ENCODE results near the gene VEGFA.
A peak's percentile ranks its signal among the peaks of the same experiment; 100 is the strongest.
"Not testable (repeated sequence)": the region's sequence is repeated elsewhere in the genome, so short reads cannot be mapped to it uniquely, and the experiment has no call there.

VEGFA gene

DNA sequence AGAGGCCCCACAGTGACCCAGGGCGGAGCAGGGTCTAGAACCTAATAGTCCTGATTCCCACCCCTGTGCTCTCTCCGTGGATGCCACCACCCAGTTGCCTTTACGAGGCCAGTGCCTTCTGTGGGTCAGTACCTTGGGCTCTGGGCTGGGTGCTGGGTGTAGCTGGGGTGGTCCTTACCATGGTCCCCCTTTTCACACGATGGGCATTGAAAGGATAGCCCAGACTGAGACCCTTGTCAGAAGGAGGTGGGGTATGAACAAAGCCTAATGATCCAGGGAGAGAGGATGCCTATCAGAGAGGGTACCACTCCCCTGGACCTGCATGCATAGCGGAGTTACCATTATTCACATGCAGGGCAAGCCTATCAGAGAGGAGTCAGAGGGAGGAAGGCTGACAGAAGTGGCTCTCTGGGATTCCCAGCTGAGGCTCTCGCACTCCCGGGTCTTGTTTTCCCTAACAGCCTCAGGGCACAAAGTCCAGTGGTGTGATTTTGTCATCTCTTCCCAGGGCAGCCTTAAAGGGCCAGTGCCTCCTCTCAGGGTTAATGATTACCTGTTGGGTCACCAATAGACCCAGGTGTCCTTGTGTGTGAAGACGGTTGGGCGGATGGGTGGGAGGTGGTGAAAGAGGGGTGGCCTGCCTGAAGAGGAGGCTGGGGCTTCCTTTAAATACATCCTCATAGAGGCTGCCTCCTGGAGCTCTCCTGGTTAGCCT is 36.2 kb downstream of the VEGFA start:
- no peak for DNase-seq

DNA sequence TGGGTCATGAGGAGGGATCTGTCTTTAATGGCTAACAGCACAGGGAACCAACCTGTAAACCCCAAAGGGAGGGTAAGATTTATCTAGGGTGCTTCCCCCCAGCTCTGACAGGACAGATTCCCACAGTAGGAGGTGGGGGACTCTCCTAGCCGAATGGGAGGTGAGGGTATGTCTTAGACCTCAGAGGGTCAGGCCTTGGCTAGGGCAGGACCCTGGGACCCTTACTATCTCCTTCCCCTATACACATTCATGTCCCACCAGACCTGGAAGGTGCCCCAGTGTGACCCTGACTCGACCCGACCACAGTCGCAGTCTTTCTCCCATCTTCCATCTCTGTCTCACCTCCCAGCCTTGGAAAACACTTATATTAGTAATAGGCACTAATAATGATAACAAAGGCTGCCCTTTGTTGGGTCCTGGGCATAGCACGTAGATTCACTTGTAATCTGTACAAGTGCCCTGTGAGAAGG is 36.8 kb downstream of the VEGFA start:
- DNase-seq, result no peak

DNA sequence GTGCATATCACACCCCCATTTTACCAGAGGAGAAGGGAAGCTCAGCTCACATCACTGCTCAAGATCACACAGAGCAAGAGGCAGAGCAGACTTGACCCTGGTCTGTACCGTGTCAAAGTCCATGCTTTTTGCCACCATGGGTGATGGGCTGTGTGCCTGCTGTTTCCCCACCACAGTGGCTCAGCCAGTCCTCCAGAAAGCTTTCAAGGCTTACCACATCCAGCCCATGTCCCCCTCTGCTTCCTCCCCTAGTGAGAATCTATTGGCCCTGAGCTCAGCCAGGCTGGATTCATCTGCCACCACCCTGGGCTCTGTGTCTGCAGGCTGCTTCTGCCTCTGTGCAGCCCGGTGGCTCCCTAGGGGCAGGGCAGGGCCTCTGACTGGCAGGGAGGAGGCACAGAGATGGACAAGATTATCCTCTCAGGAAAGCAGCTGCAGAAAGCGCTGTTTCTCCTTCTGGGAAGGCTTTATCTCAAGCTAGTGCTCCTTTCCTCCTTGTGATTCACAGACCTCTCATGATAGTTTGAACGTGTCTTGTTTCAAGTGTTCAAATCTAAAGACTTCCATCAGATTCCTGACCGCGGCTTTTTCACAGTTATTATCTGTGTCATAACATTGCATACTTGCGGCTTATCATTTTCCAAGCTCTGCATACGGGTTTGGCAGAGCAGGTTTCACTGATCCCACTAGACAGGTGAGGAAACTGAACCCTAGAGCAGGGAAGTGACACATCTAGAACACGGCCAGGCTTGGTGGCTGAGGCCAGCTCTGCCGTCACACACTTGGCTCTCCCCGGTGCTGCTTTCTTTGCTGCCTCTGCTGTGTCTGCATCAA is 37.4 kb downstream of the VEGFA start:
- DNase-seq, result no peak

DNA sequence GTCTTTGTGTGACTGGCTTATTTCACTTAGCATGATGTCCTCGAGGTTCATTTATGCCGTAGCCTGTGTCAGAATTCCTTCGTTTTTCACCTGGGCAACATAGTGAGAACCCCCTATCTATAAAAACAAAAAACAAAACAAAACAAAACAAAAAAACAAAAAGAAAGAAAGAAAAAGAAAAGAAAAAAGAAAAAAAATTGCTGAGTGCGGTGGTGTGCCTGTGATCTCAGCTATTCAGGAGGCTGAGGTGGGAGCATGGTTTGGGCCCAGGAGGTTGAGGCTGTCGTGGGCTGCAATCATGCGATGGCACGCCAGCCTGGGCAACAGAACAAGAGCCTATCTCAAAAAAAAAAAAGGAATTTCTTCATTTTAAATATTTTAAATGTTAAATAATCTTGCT is 38.4 kb downstream of the VEGFA start:
- DNase-seq, result no peak

DNA sequence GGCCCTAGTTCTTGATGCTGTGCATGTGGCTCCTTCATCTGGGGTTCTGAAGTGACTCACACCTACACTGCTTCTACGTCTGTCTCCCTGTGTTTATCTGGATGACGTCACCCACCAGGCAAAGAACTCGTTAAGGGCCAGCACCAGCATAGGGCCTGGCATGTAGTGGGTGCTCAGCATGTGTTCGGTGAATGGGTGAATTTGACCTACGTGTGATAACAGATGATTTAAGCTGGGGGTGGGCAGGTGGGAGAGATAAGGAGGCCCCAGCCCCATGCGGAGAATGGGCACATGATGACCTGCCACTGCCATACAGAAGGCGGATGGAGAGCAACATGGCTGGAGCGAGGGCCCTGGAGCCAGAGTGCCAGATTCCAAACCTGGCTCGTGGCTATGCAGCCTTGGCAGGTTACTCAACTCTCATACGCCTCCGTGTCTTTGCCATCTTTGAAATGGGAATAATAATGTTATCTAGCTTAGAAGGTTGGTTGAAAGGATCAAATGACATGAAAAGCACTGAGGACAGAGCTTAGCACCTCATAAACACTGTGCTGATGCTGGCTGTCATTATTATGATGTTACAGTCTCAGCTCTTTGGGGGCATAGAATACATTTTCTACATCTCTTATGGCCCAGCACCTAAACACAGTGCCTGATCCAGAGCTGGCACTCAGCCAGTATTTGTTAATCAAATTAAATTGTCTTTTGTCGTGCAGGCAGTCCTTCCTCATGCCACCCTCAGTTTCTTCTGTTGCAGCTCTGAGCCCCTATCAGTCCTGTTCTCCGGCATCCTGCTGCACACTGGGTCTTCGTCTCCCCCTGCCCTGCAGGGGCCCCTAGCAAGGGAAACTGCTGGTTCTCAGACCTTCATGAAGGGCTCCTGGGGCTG is 39.6 kb downstream of the VEGFA start:
- no peak for DNase-seq

DNA sequence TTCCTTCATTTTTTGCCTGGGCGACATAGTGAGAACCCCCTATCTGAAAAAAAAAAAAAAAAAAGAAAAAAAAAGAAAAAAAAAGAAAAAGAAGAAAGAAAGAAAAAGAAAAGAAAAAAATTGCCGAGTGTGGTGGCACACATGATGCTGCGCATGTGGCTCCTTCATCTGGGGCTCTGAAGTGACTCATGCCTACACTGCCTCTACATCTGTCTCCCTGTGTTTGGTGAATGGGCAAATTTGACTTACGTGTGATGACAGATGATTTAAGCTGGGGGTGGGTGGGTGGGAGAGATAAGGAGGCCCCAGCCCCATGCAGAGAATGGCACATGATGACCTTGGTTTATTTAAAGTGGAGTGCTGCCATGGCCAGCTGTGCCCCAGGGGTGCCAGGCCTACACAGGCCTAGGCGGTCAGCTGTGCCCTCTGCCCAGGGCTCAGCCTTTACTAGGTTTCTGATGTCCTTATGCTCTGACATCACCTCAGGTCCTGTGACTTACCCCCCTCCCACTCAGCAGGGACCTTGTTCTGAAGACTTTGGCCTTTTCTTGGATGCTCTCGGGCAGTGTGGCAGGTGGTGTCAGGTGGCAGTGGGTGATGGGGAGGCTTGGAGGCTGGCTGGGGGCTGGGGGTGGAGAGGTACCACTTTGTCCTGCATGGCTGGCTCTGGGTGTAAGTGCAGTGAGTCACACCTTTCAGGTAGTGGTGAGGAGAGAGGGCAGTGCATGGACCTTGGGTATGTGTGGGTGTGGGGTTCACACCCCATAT is 41.1 kb downstream of the VEGFA start:
- no peak for DNase-seq

DNA sequence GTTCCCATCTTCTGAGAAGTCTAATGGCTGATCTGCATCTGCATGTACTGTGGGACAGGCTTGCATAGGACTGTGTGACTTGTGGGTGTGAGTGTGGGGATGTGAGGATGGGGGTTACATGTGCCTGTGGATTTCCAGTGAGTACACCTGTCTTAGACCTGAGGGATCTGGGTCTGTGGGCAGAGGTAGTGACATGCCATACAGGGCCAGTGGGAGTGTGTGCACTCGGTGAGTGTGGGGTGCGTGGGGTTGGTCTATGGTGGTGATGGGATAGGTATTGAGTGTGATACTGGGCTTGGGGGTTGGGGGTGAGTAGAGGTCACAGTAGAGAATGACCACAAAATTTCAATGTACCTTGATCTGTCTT is 41.7 kb downstream of the VEGFA start:
- DNase-seq, result no peak

DNA sequence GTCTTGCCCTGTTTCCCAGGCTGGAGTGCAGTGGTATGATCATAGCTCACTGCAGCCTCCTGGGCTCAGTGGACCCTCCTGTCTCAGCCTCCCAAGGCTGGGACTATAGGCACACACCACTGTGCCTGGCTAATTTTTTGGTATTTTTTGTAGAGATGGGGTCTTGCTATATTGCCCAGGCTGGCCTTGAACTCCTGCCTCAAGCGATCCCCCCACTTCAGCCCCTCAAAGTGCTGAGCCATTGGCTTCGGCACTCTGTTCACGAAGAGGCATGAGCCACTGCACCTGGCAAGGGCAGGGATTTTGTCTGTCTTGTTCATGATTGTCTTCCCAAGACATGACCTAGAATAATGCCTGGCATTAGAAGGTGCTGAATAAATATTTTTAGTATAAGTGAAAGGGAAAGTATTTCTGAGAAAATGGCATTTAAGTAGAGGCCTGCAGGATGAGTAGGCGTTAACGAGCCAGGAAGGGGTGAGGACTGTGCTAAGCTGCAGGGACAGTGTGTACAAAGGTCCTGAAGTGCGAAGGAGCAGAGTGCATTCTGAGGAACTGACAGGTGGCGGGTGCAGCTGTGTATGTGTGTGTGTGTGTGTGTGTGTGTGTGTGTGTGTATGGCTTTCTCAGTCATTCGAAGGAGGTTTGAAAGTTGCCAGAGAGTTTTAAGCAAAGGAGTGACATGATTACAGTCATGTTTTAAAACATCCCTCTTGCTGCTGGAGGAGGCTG is 43.0 kb downstream of the VEGFA start:
- DNase-seq, result peak; percentile 53

DNA sequence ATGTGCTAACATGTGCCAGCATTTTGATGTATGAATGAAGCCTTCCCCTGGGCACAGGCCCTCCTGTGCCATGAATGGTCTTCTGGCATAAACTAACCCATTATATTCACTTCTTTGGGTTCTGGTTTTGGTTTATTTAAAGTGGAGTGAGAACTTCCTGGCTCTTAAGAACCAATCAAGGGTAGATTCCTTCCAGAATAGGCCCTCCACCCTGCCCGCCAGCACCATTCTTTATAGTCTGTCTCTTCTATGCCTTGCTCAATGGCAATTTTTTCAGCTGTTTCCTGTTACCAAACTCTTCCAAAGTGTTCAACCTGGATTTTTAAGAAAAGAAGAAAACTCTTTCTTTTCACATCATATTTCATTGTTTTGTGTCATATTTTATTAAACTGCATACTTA is 44.1 kb downstream of the VEGFA start:
- no peak for DNase-seq

DNA sequence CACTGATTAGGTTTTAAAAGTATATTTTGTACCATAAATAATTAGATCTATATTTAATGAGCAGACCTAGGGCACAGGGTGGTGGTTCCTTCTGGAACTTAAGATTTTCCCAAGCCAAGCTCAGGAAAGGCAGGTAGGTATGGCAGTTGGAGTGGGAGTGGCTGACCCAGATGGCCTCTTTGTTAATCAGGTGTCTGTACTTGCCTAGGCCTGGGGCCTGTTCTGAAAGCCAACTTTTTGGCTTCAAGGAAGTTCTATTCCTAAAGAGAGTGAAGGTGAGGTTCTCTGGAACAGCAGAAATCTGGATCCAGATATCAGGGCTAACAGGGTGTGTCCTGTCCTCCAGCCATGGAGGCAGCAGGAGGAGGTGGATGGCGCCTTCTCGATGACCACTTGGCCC is 44.9 kb downstream of the VEGFA start:
- no peak for DNase-seq

DNA sequence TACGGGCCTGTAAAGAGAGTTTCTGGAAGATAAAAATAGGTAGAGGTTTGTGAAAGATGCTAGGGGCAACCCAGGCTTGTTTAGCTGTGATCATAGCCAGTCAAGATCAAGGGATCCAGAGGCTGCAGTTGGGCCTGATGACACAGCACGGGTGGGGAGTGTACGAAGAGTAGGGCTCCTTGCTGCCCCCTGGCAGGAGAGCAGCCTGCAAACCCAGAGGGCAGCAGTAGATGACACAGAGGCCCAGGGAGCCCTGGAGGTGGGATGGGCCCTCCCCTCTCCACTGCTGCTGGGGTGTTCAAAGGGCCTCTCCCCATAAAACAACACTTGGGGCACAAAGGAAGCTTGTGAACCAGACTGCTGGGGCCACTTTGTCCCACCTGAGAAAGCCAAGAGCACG is 47.2 kb downstream of the VEGFA start:
- DNase-seq, result peak; percentile 67

DNA sequence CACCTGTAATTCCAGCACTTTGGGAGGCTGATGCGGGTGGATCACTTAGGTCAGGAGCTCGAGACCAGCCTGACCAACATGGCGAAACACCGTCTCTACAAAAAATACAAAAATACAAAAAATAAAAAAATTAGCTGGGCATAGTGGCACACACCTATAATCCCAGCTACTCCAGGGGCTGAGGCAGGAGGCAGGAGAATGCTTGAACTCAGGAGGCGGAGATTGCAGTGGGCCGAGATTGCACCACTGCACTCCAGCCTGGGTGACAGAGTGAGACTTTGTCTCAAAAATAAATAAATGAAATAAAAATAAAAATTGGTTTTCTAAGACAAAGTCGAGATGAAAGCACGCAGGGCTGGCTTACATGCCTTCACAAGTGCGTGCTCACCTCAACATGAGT is 49.0 kb downstream of the VEGFA start:
- DNase-seq, result not testable (repeated sequence)

DNA sequence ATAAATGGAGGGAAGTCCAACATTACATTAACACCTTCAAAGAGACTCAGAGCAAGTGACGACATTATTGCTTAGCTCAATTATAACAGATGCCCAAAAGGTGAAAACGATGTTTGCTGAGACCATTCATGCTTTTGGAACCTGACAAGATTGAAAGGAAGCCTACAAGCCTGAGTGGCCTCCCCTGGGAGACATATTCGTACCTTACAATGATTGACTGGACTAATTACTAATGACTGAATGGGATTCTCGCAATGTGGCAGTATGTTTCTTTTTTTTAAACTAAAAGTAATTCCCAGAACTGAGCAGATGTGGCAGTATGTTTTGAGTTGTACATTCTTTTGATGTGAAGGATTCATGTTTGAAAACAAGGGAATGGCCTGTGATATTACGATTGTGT is 49.9 kb downstream of the VEGFA start:
- no peak for DNase-seq

DNA sequence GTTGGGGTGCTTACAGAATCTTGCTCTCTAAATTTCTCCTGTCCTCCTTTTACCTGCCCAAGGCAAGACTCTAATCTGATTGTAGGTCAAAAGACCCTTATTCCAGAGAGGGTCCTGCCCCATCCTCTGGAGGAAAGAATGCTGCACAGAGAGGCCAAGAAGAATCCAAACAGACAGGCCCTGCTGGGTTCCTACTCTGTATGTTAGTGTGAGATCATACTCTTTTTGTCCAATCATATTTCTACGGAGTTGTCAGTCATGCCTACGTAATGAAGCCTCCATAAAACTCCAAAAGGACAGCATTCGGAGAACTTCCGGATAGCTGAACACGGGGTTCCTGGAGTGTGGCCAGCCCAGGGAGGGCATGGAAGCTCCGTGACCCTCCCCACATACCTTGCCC is 50.5 kb downstream of the VEGFA start:
- DNase-seq, result no peak

DNA sequence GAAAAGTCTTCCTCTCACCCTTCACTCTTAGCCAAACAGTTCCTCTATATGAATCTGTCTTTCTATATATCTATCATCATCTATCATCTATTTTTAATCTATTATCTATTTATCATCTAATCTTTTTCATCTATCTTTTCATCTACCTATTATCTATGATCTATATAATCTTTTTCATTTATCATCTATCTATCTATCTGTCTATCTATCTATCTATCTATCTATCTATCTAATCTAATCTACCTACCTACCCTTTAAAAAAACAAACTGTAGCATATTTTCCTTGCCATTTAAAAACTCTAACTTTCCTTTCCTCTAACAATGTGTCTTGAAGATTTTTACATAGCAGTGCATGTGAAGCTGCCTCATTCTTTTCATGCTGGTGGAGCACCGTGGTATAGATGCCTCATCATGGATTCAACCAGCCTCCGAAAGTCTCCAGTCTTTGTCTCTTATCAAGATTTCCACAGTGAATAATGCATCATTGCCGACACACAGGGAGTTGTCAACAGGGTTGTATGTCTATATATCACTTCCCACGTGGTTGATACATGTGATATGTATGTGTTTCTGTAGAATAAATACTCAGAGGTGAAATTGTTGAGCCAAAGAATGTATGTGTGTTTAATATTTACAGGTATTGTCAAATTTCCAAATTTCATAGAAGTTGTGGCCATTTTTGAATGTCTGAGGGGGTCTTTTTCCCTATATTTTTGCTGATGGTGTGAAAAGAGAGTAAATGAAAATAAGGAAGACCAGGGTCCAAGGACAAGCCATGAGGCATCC is 51.3 kb downstream of the VEGFA start:
- no peak for DNase-seq

DNA sequence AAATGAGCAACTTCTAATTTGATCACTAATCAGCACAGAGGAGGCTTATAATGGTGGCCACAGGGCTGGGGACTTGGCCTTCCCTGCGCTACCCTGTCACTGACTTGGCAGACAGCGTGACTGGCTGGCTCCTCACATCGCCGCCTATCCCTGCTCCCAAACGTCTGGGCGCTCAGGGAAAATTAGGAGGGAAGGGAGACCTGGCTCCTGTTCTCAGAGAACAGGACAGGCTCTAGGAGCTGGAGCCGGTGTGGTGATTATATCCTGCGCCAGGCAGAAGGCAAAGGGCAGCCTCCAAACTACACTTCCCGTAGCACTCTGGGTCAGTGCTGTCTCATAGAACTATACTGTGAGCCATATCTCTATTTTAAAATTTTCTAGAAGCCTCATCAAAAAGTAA is 53.4 kb downstream of the VEGFA start:
- no peak for DNase-seq

DNA sequence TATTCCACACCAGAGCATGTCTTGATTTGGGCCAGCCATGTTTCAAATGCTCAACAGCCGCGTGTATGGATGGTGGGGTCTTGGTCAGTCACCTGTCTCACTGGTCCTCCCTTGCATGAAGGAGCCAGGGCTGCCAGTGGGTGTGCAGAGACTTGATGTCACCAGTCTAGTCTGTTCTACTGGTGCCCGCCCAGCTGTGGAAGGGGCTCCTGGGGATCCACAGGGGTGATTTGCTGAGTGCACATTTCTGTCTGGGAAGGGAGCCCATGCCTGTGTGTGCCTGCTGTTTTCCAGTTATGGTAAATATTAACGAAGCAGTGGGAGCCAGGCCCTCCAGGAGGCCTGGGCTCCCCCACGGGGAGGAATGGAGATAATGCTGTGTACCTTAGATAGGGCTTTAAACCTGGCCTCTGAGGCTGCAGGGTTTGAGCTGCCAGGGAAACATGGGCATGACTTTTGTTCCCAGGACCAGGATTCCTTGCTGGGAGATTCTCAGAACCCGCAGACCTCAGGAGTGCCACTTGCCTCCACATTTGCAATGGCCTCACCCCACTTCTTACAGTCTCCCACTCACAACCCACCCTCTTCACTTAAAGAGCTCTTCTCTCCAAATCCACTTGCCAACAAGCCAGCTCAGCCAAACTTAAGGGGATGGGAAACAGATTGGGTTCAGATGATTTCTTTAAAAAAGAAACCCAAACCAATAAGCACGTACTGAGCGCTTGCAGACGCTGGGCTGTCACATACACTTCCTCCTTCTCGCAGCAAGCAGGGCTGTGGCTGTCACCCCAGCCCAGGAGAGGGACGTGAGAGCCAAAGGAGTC is 54.1 kb downstream of the VEGFA start:
- peak; percentile 20 for DNase-seq

DNA sequence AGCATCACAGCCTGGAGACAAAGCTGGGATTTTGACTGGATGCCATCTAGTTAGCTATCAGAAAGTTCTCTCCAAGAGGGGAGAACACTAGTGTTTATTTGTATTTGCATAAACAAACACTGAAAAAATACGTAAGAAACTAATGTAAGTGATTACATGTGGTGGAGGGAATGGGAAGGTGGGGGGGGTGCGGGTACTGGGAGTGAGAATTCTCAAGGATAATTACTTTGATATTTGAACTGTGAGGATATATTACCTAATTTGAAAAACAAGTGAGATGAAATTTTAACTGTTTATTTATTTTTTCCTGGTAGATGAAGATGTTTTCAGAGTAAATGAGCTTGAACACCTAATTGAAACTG is 54.7 kb downstream of the VEGFA start:
- DNase-seq, result no peak

DNA sequence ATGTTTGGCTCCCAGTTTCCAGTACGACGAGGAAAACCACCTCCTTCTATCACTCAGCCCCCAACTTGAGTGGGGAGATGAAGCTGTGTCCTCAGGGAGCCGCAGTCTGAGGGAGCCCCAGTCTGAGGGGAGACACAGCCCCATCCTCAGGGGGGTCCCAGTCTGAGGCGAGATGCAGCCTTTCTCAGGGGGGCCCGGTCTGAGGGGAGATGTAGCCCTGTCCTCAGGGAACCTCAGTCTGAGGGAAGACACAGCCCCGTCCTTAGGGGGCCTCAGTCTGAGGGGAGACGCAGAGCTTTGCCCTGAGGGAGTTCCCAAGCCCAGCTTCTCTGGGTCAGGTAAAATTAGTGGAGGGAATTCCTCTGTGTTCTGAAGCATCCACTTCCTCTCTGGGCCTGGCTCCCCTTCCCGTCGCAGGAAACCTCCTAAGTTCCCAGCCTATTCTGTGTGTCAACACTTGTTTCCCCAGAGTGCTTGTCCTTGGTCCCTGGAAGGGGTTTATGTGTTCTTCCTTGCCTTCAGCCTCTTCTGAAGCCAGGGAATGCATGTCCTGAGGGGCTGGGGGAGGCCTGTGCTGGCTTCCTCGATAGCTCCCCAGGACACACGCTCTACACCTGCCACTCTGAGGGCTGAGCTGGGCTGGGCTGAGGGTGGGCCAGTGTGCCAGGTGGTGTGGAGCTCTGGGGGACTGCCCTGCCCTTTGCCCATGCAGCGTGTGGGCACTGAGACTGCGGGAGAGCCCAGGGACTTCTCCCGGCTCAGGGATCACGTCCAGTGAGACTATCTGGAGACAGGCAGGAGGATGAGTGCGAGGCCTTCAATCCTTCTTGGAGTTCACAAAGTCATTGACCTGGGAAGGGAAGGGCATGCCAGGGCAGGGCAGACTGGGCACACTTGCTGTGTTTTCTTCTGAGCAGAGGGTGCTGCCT is 55.4 kb downstream of the VEGFA start:
- DNase-seq, result no peak

Measured in RPMI8226 (cell line).